Activated CD4-positive, CD25-positive, alpha-beta regulatory T cell treated with anti-CD3 and anti-CD28 coated beads, Interleukin-2, amount 50 U/mL, for 72 hours (primary cell): ENCODE measurements around the gene MDFI.

Experiments used
- DNase-seq: peaks from one replicate; pipeline ENCODE4 v3.0.0; 2021

MDFI gene

DNA sequence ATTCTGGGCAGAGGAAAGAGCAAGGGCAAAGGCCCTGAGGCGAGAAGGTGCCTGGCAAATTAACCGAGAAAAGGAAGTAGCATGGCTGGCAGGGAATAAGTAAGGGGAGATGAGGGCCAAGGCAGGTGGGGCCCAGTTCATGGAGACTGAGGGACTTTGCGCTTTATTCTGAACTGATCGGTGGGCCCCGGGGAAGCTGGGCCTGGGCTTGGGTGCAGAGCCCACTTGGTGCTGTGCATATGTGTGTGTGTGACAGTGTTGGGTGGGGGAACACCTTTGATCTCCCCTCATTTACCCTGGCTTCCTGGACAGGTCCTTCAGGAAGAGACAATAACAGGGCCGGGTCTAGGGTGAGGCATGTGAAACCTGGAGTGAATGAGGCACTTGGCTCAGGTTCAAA is 2.9 kb upstream of the MDFI start:
- DNase-seq = no peak

DNA sequence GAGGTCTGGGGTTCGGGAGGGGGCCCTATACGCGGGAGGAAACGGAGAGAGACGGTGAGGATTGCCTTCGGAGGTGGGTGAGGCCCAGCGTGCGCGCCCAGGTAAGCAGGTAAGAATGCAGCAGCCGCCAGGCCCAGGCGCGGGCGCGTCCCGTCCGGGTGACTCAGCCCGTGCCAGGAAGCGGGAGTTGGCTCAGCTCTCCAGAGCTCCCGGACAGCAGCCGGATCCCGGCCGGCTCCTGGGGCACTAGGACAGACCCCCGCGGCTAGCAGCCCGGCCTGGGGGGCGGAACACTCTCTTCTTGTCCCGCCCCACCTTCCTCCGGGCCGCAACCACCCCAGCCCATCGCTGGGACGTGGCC is 1.5 kb upstream of the MDFI start:
- no peak for DNase-seq

DNA sequence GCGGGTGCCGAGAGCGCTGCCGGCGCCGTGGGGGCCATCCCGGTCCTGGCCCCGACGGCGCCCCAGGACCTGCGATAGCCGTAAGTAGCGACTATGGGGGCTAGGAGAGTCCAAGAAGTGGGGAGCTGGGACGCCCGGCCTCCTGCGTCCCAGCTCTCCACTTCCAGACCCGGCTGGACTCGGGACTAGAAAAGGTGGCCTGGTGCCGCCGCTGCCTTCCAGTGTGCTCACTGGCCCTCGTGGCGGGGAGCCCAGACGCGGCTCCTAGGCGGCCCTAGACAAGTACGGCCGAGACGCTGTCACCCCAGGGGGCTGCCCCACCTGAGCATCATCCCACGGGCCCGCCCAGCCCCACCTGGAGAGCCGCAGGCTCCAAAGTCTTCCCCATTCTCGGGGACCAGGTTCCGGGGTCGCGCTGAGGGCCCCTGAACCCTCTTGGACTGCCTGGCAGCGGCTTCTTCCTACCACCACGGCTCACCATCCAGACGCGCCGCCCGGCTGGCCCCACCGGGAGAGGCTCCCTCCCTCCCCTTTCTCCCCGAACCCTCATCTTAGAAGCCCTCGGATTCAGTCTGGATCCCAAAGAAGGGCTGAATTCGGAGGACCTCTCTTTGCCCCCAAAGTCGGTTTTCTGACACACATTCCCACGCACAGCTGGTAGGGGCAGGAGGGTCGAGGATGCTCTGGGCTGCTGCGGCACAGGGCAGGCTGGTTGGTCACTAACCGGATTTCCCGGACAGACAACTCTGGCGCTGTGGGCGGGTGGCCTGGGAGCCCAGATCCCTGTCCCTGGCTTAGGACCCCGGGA is 870 bp upstream of the MDFI start:
- DNase-seq = no peak

DNA sequence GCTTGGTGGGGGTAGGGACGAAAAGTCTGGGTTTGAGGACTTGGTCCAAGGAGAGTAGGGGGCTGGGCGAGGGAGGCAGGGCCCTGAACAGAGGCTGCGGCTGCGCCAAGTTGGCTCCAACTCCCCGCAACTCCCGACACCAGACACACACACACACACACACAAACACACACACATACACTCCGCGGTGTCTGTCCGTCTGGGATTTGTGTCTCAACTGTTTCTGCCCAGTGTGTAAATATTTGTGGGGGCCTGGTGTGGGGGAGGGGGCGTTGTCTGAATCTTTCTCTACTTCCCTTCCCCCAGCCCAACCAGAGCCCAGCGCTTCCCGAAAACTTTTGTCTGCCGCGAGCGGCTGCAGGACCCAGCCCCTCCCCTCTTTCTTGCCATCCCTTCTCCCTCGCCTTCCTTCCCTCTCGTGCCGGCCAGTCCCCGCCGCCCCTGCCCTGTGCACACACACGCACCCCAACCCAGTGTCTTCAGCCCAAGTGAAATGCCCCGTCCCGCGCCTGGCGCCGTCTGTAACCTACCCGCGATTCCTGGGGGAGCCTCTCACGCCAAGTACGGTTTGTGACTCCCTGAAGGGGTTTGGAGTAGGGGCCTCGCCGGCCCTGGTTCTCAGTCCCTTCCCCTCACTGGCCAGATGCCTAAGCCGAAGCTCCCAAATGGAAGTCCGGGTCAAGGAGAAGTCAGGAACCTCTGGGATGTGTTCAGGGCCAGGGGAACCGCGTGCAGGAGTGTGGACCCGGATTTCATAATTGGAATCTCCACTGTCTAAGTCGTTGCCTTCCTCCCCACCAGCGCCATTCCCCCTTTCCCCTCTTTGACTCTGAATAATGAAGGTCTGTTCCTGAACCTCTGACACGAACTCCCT is 904 bp downstream of the MDFI start:
- DNase-seq = no peak

- no peak for DNase-seq
Observed at GRCh38 chr6:41639809-41640371, 1.6 kb downstream of the MDFI start.

GRCh38 chr6:41640426-41640825 is 2.2 kb downstream of the MDFI start:
- no peak for DNase-seq

- no peak for DNase-seq
Observed at GRCh38 chr6:41641352-41641925, 3.2 kb downstream of the MDFI start.

DNA sequence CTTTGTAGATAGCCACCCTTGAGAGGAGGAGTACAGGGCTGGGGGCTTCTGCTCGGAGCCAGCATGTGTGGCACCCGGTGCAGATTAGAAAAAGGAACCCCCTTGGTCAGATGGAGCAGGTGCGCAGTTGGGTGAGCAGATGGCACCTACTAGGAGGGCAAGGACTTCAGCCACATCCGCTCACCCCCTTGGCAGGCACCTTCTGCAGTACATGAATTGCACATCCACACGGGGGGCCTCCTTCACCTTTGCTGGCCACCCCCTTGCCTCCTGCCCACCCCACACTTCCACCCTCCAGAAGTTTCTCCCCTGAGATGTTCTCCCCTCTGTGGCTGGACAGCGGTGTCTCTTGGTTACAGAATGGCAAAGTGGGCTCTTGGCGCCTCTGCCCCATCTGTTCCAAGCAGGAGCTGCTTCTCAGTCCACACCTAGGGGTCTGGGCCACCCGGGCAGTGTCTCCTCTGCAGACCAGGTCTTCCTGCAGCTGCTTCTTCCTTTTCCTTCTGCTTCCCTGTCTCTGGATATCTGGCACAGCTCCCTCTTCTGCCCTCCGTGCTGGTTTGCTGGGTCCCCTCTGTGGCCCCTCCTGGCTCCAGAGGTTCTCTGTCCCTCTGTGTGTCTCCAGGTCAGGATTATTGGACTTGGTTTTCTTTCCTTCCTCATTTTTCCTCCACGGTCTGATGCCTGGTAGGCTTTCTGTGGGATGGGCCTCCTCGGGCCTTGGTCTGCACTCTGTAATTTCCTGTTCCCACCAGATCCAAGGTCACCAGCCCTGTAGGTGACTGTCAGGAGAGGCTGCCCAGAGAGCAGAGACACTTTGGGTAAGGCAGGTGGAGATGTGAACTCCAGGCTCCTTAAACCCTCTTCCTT is 4.1 kb downstream of the MDFI start:
- DNase-seq = no peak

GRCh38 chr6:41642960-41643898 is 5.0 kb downstream of the MDFI start:
- no peak for DNase-seq

DNA sequence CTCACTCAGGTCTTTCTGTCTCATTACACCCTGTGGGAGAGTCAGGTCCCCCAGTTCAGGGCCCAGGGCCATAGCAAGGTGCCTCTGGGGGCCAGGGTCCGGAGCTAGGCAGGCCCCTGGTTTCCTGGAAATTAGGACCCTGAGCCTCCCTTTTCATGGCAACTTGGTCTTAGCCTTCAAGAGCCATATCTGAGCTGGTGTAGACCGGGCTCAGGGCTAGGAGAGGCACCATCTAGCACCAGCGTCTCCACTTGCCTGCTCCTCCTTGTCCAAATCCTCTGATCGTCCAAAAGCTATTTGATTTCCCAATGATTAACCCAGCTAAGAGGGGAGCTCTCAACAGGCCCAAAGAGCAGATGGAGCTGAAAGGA is 5.6 kb downstream of the MDFI start:
- DNase-seq = no peak

DNA sequence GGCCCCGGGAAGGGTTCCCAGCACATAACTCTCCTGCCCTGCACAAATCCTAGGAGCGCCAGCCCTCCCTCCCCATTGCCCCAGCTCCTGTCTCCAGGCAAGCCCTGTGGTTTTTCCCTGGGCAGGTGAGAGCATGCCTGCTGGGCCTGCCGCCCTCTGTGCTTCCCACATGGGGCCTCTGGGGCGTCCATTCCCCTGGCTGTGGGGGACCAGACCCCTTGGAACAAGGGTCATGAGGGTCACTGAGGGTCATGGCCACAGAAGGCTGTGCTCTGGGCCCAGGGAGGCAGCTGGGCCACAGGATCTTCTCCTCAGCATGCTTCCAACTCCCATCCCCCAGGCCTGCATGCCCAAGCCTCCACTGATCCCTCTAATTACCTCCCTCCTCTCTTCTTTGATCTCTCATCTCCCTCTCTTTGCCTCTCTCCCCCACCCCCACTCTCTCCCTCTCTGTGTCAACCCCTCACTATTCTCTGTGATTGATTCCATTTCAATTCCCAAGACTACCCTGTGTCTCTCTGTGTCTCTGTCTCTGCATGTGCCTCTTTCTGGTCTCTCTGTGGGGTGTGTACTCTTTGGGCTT is 6.1 kb downstream of the MDFI start:
- DNase-seq = no peak

GRCh38 chr6:41645007-41645618 is 6.8 kb downstream of the MDFI start:
- DNase-seq = no peak

GRCh38 chr6:41646026-41646795 is 7.9 kb downstream of the MDFI start:
- DNase-seq = no peak

GRCh38 chr6:41647061-41647511 is 8.8 kb downstream of the MDFI start:
- DNase-seq = no peak

DNA sequence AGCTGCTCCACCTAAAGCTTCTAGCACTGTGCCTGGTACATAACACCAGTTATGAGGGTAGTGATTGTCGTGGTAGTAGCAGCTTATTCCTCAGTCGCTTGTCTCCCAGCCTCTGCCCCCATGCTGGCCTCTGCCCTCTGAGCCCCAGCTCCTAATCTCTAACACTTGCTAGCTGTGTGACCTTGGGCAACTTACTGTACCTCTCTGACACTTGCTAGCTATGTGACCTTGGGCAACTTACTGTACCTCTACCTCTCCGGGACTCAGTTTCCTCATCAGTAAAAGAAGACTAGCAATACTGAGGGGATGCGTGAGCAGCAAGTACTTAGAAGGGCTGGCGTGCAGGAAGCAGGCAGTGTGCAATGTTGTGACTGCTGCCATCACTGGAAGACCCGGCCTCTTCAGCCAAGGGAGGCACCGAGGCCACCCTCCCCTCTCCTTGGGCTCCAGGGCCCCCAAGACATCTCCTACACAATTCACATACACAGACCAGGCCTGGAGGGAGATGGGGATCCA is 9.9 kb downstream of the MDFI start:
- DNase-seq = no peak

DNA sequence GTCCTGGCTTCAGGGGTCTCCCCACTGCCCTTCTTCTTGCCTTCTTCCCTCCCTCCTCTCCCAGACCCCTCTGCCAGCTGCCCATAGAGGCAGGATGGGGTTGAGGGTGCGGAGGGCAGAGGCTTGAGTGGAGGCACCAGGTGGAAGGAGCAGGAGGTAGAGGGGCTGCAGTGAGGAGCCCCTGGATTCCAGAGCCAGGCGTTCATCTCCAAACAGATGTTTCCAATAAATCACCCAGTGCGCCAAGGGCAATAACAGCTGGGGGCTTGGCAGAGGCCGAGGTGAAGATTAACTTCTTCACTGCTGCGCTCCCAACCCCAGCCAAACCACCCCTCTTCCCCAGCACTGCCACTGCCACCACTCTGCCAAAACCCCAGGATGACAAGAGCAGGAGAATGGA is 10.7 kb downstream of the MDFI start:
- DNase-seq = no peak

DNA sequence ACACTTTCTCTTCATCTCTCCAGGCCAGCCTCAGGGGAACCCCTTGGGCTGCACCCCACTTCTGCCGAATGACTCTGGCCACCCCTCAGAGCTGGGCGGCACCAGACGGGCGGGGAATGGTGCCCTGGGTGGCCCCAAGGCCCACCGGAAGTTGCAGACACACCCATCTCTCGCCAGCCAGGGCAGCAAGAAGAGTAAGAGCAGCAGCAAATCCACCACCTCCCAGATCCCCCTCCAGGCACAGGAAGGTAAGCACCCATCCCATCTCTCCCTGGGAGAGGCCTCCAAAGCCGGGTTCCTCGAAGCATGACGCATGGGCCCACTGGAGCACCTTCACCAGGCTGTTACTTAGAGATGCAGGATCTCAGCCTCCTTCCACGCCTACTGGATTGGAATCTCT is 11.3 kb downstream of the MDFI start:
- no peak for DNase-seq

GRCh38 chr6:41650120-41650519 is 11.9 kb downstream of the MDFI start:
- no peak for DNase-seq

GRCh38 chr6:41651246-41651961 is 13.1 kb downstream of the MDFI start:
- no peak for DNase-seq
